Smooth muscle cell (in vitro differentiated cells): ENCODE data around the gene ZNF516. TPM values are rescaled to one million over a fixed set of nuclear protein-coding genes. Genes with fewer than 3 reads are reported as not detected.

Experiments
- DNase-seq: peaks from one replicate; lab custom pipeline; 2025; ENCODE audit not compliant: unreplicated experiment; lab: John Stamatoyannopoulos, UW
- H2AFZ ChIP-seq: fragments of 200-600 bp; sonication (generic); 2 replicates; pipeline ENCODE4 v1.6.0; 2016; ENCODE audit warnings: antibody characterized with exemption, low read depth, mild to moderate bottlenecking
- H3F3A ChIP-seq: fragments of 200-600 bp; sonication (generic); 2 replicates; pipeline ENCODE4 v1.6.0; 2017; ENCODE audit warnings: antibody characterized with exemption, low read depth
- H3K27ac ChIP-seq: fragments of 200-600 bp; sonication (generic); 2 replicates; pipeline ENCODE4 v1.5.1; 2016; ENCODE audit warnings: low read depth, mild to moderate bottlenecking
- H3K27me3 ChIP-seq: fragments of 200-600 bp; sonication (generic); 2 replicates; pipeline ENCODE4 v1.6.1; 2016; ENCODE audit warnings: low read depth, mild to moderate bottlenecking
- H3K36me3 ChIP-seq: fragments of 200-600 bp; sonication (generic); 2 replicates; pipeline ENCODE4 v1.5.1; 2016; ENCODE audit warnings: low read depth
- H3K4me1 ChIP-seq: fragments of 200-600 bp; sonication (generic); 2 replicates; pipeline ENCODE4 v1.5.1; 2016; ENCODE audit warnings: low read depth
- H3K4me2 ChIP-seq: fragments of 200-600 bp; sonication (generic); 2 replicates; pipeline ENCODE4 v1.6.0; 2016; ENCODE audit warnings: mild to moderate bottlenecking
- H3K4me3 ChIP-seq: fragments of 200-600 bp; sonication (generic); 2 replicates; pipeline ENCODE4 v1.5.1; 2016; ENCODE audit warnings: mild to moderate bottlenecking
- H3K79me2 ChIP-seq: fragments of 200-600 bp; sonication (generic); 2 replicates; pipeline ENCODE4 v1.6.0; 2016; ENCODE audit warnings: low read depth, mild to moderate bottlenecking
- H3K9ac ChIP-seq: fragments of 200-600 bp; sonication (generic); 2 replicates; pipeline ENCODE4 v1.6.0; 2016; ENCODE audit warnings: low read depth
- H3K9me3 ChIP-seq: fragments of 200-600 bp; sonication (generic); replicated peaks from 2 replicates; pipeline ENCODE4 v1.5.1; 2016; ENCODE audit warnings: low read depth
- H4K20me1 ChIP-seq: fragments of 200-600 bp; sonication (generic); 2 replicates; pipeline ENCODE4 v1.6.0; 2016; ENCODE audit warnings: low read depth
- WGBS: methylation state at CpG from one replicate; pipeline ENCODE4 v1.1.7; 2016; ENCODE audit warnings: low lambda C conversion rate; 5-methylcytosine and 5-hydroxymethylcytosine counted together
- polyA plus RNA-seq: library from polyadenylated mRNA; unstranded; fragments of >200 nt; fragmentation: Nextera tagmentation; extraction: Ambion mirVana; gene quantifications from 2 replicates; pipeline ENCODE4 v1.2.1, GENCODE V29; 2016
- total RNA-seq: library from RNA; depleted of rRNA; stranded (reverse); fragments of >200 nt; gene quantifications from 2 replicates; pipeline ENCODE4 v1.2.3, GENCODE V29; 2014
- TF ChIP-seq, protein P1 (sequence below): fragments of 200-600 bp; sonication (generic); IDR thresholded peaks from 2 replicates; pipeline ENCODE4 v1.5.1; 2017; ENCODE audit warnings: borderline replicate concordance, mild to moderate bottlenecking, antibody characterized with exemption; ENCODE audit not compliant: insufficient read depth, poor library complexity, severe bottlenecking

The ZNF516 gene
- total and polyA plus RNA-seq, 2 experiments from 2014 or later: 15.6 to 24.2 TPM

GRCh38 chr18:76457957-76458356 is 37.1 kb downstream of the ZNF516 start:
- peak overlapping the region; percentile 16 for H3K27ac ChIP-seq
- no peaks in the 10 kb centered on the region for H3K27me3 ChIP-seq
- H3K4me3 ChIP-seq: no peak overlapping the region
- H2AFZ ChIP-seq: no peak overlapping the region
- no peak for DNase-seq
- peaks cover 78% of the 10 kb centered on the region for H3K79me2 ChIP-seq
- no peaks in the 10 kb centered on the region for H3K9me3 ChIP-seq
- H3F3A ChIP-seq: peaks cover 41% of the 10 kb centered on the region
- H3K4me2 ChIP-seq: peak overlapping the region; percentile 47
- 83% methylated on average over 9 of the region's 9 CpGs for WGBS
- peaks cover 100% of the 10 kb centered on the region for H4K20me1 ChIP-seq
- no peak overlapping the region for H3K9ac ChIP-seq
- peaks cover 47% of the 10 kb centered on the region for H3K4me1 ChIP-seq
- TF ChIP-seq, protein P1, sequence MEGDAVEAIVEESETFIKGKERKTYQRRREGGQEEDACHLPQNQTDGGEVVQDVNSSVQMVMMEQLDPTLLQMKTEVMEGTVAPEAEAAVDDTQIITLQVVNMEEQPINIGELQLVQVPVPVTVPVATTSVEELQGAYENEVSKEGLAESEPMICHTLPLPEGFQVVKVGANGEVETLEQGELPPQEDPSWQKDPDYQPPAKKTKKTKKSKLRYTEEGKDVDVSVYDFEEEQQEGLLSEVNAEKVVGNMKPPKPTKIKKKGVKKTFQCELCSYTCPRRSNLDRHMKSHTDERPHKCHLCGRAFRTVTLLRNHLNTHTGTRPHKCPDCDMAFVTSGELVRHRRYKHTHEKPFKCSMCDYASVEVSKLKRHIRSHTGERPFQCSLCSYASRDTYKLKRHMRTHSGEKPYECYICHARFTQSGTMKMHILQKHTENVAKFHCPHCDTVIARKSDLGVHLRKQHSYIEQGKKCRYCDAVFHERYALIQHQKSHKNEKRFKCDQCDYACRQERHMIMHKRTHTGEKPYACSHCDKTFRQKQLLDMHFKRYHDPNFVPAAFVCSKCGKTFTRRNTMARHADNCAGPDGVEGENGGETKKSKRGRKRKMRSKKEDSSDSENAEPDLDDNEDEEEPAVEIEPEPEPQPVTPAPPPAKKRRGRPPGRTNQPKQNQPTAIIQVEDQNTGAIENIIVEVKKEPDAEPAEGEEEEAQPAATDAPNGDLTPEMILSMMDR: no peak
- H3K36me3 ChIP-seq: no peaks in the 10 kb centered on the region

GRCh38 chr18:76457475-76457874 is 37.6 kb downstream of the ZNF516 start:
- Histone ChIP-seq H4K20me1 (peaks cover 100% of the 10 kb centered on the region), H3K9me3 (no peaks in the 10 kb centered on the region), H3K4me2 (peak overlapping the region; percentile 47), H3K27ac (peak overlapping the region; percentile 64), H3K4me1 (peaks cover 52% of the 10 kb centered on the region), H3K36me3 (no peaks in the 10 kb centered on the region), H3K9ac (no peak overlapping the region), H3K27me3 (no peaks in the 10 kb centered on the region), H3K4me3 (no peak overlapping the region), H3K79me2 (peaks cover 74% of the 10 kb centered on the region), H2AFZ (no peak overlapping the region), H3F3A (peaks cover 44% of the 10 kb centered on the region)
- DNase-seq: no peak
- WGBS: 36% methylated on average over 9 of the region's 9 CpGs
- TF ChIP-seq, protein P1: no peak

- Histone ChIP-seq H3K9me3 (no peaks in the 10 kb centered on the region), H3F3A (peaks cover 47% of the 10 kb centered on the region), H3K4me3 (no peak overlapping the region), H3K27me3 (no peaks in the 10 kb centered on the region), H3K4me1 (peaks cover 58% of the 10 kb centered on the region), H3K27ac (peak overlapping the region; percentile 64), H3K4me2 (peak overlapping the region; percentile 47), H3K36me3 (no peaks in the 10 kb centered on the region), H3K9ac (no peak overlapping the region), H4K20me1 (peaks cover 100% of the 10 kb centered on the region), H2AFZ (no peak overlapping the region), H3K79me2 (peaks cover 68% of the 10 kb centered on the region)
- TF ChIP-seq, protein P1: no peak
- 77% methylated on average over 4 of the region's 4 CpGs for WGBS
- DNase-seq: no peak
Measured at GRCh38 chr18:76456823-76457222, 38.2 kb downstream of the ZNF516 start.

DNA sequence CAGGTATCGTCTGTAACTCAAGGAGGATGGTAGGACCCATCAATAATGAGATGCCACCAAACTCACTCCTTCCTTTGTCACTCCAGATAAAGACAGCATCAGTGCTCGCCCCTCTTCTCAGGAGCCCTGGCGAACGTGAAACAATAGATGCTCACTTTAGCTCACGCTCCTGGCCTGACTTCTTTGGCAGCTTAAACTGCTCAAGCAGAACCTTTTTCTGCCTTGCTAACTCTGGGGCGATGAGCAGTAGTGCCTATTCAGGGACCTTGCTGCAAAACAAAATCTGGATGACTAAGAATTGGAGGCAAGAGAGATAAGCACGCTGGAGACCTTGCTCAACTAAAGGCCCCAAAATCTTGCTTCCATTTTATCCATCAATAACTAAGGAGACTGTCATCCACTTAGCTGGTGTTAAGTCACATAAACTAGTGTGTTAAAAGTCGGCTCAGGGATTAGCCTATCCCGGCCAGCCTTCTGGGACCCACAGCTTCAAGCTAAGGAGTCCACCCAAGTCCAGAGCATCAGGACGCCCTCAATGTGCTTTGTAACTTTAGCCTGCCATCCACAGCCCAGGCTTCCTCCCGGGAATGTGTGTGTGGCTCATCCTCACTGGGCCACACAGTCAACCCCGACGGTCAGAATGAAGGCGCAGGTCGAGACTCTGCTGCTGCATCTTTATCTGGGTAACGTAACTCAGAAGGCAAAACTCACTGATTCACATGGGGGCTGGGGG is 38.9 kb downstream of the ZNF516 start:
- H3K36me3 ChIP-seq: no peaks in the 10 kb centered on the region
- peaks cover 63% of the 10 kb centered on the region for H3K4me1 ChIP-seq
- H4K20me1 ChIP-seq: peaks cover 100% of the 10 kb centered on the region
- H3K27ac ChIP-seq: peak overlapping the region; percentile 64
- no peak overlapping the region for H3K4me3 ChIP-seq
- H3K27me3 ChIP-seq: no peaks in the 10 kb centered on the region
- no peak for DNase-seq
- WGBS: 58% methylated on average over 16 of the region's 16 CpGs
- H3K9ac ChIP-seq: no peak overlapping the region
- TF ChIP-seq, protein P1: no peak
- H3F3A ChIP-seq: peaks cover 51% of the 10 kb centered on the region
- H3K4me2 ChIP-seq: peak overlapping the region; percentile 47
- H3K79me2 ChIP-seq: peaks cover 62% of the 10 kb centered on the region
- H2AFZ ChIP-seq: no peak overlapping the region
- no peaks in the 10 kb centered on the region for H3K9me3 ChIP-seq
